ENCODE measurements around the gene SGTA.

Gene SGTA

GRCh38 chr19:2754659-2755447 lies 28.2 kb downstream of the SGTA start:
- no peak for DNase-seq (ENCODE audit: low read depth in 2 of 2)

- DNase-seq (ENCODE audit: low read depth in 2 of 2) = no peak
Measured at GRCh38 chr19:2751438-2751830, 31.6 kb downstream of the SGTA start.

GRCh38 chr19:2750808-2751437 lies 32.1 kb downstream of the SGTA start:
- DNase-seq (ENCODE audit: low read depth in 2 of 2) = no peak

- no peak for DNase-seq (ENCODE audit: low read depth in 2 of 2)
Measured at GRCh38 chr19:2747349-2747748, 35.7 kb downstream of the SGTA start.

GRCh38 chr19:2744113-2744512 lies 39.0 kb downstream of the SGTA start:
- no peak for DNase-seq (ENCODE audit: low read depth in 2 of 2)

GRCh38 chr19:2743099-2743498 lies 40.0 kb downstream of the SGTA start:
- no peak for DNase-seq (ENCODE audit: low read depth in 2 of 2)

GRCh38 chr19:2740314-2740656 lies 42.8 kb downstream of the SGTA start:
- no peak for DNase-seq (ENCODE audit: low read depth in 2 of 2)

GRCh38 chr19:2739602-2740313 lies 43.3 kb downstream of the SGTA start, which contains the start of gene SLC39A3:
Gene SLC39A3, minus strand, starts transcription at chr19:2740017. Its CDS starts 2,760 bp downstream, at chr19:2737257.
- DNase-seq (ENCODE audit: low read depth in 2 of 2) = peak; percentile 97 to 99

- DNase-seq (ENCODE audit: low read depth in 2 of 2) = no peak
Measured at GRCh38 chr19:2736550-2737190, 46.4 kb downstream of the SGTA start.

- no peak for DNase-seq (ENCODE audit: low read depth in 2 of 2)
Measured at GRCh38 chr19:2735374-2735773, 47.7 kb downstream of the SGTA start.

- DNase-seq (ENCODE audit: low read depth in 2 of 2) = no peak
Measured at GRCh38 chr19:2734589-2735288, 48.3 kb downstream of the SGTA start.

- no peak for DNase-seq (ENCODE audit: low read depth in 2 of 2)
Measured at GRCh38 chr19:2733930-2734588, 49.0 kb downstream of the SGTA start.

- DNase-seq (ENCODE audit: low read depth in 2 of 2) = no peak
Measured at GRCh38 chr19:2732883-2733282, 50.2 kb downstream of the SGTA start.

- no peak for DNase-seq (ENCODE audit: low read depth in 2 of 2)
Measured at GRCh38 chr19:2732157-2732725, 50.8 kb downstream of the SGTA start.

- DNase-seq (ENCODE audit: low read depth in 2 of 2) = no peak
Measured at GRCh38 chr19:2731181-2731995, 51.7 kb downstream of the SGTA start.

- no peak for DNase-seq (ENCODE audit: low read depth in 2 of 2)
Measured at GRCh38 chr19:2729943-2730818, 52.9 kb downstream of the SGTA start.

GRCh38 chr19:2728783-2729387 lies 54.2 kb downstream of the SGTA start:
- no peak for DNase-seq (ENCODE audit: low read depth in 2 of 2)

GRCh38 chr19:2727640-2727944 lies 55.5 kb downstream of the SGTA start:
- no peak for DNase-seq (ENCODE audit: low read depth in 2 of 2)
